Neural cell (in vitro differentiated cells): Measurements from ENCODE around the gene MEN1.

Experiments used
- CTCF ChIP-seq: fragments of 450-650 bp; IDR thresholded peaks from 2 replicates; pipeline ENCODE4 v1.5.1; 2014; ENCODE audit warnings: antibody characterized with exemption, mild to moderate bottlenecking, moderate library complexity; ENCODE audit not compliant: poor library complexity, severe bottlenecking
- EP300 ChIP-seq: fragments of 450-650 bp; conservative IDR thresholded peaks from 2 replicates; pipeline ENCODE4 v1.6.1; 2014; ENCODE audit warnings: antibody characterized with exemption, mild to moderate bottlenecking, moderate library complexity; ENCODE audit not compliant: poor library complexity, severe bottlenecking
- EZH2 ChIP-seq: fragments of 200-600, 300-800 bp; shearing (Covaris generic), sonication (generic); IDR thresholded peaks from 2 replicates; pipeline ENCODE4 v1.6.1; 2014; ENCODE audit warnings: antibody characterized with exemption, low read length, borderline replicate concordance, mild to moderate bottlenecking; ENCODE audit not compliant: insufficient read depth, poor library complexity, severe bottlenecking
- MXI1 ChIP-seq: fragments of 450-650 bp; conservative IDR thresholded peaks from 2 replicates; pipeline ENCODE4 v1.6.1; 2014; ENCODE audit warnings: antibody characterized with exemption, mild to moderate bottlenecking; ENCODE audit not compliant: poor library complexity, severe bottlenecking
- POLR2AphosphoS5 ChIP-seq: IDR thresholded peaks from 2 replicates; pipeline ENCODE4 v1.6.1; 2012
- RAD21 ChIP-seq: fragments of 450-650 bp; conservative IDR thresholded peaks from 2 replicates; pipeline ENCODE4 v1.6.1; 2014; ENCODE audit warnings: antibody characterized with exemption, mild to moderate bottlenecking, moderate library complexity
- REST ChIP-seq: IDR thresholded peaks from 2 replicates; pipeline ENCODE4 v1.6.1; 2012; ENCODE audit warnings: borderline replicate concordance
- TAF1 ChIP-seq: IDR thresholded peaks from 2 replicates; pipeline ENCODE4 v1.6.1; 2012; ENCODE audit warnings: low read depth

- no peak for TF ChIP-seq EP300
- TF ChIP-seq EZH2: no peak
- TF ChIP-seq RAD21: no peak
- no peak for TF ChIP-seq CTCF
- no peak for TF ChIP-seq POLR2AphosphoS5
- no peak for TF ChIP-seq TAF1
- TF ChIP-seq MXI1: no peak
- no peak for TF ChIP-seq REST
Measured at GRCh38 chr11:64790205-64791095, 19.9 kb downstream of the MEN1 start.
